Activated CD4-positive, alpha-beta T cell treated with anti-CD3 and anti-CD28 coated beads, Interleukin-2, amount 50 U/mL, for 24 hours (primary cell): ENCODE results near the gene REXO1.
"Not testable (repeated sequence)": the region's sequence is repeated elsewhere in the genome, so short reads cannot be mapped to it uniquely, and the experiment has no call there.

Source experiments
- DNase-seq, 2 donors: peaks; one replicate each; pipeline ENCODE4 v3.0.0-alpha.2; 2020; ENCODE audit warnings: low read depth in 1 of 2, low spot score in 1 of 2

REXO1 gene

GRCh38 chr19:1799695-1800342 is 48.5 kb downstream of the REXO1 start:
- DNase-seq = no peak

GRCh38 chr19:1797313-1797712 is 51.0 kb downstream of the REXO1 start:
- DNase-seq = not testable (repeated sequence)

GRCh38 chr19:1796395-1797142 is 51.7 kb downstream of the REXO1 start:
- no peak for DNase-seq

- DNase-seq = no peak
Measured at GRCh38 chr19:1794424-1795172, 53.7 kb downstream of the REXO1 start.

- no peak for DNase-seq
Measured at GRCh38 chr19:1791879-1792278, 56.4 kb downstream of the REXO1 start.

GRCh38 chr19:1790054-1790792 is 58.1 kb downstream of the REXO1 start:
- DNase-seq = no peak

GRCh38 chr19:1789261-1790041 is 58.8 kb downstream of the REXO1 start:
- no peak for DNase-seq

- no peak for DNase-seq
Measured at GRCh38 chr19:1787116-1787515, 61.2 kb downstream of the REXO1 start.

GRCh38 chr19:1786668-1787067 is 61.6 kb downstream of the REXO1 start:
- no peak for DNase-seq

- no peak for DNase-seq
Measured at GRCh38 chr19:1785310-1785709, 63.0 kb downstream of the REXO1 start.

- no peak for DNase-seq
Measured at GRCh38 chr19:1783874-1784273, 64.4 kb downstream of the REXO1 start.

- no peak for DNase-seq
Measured at GRCh38 chr19:1783354-1783753, 64.9 kb downstream of the REXO1 start.

GRCh38 chr19:1782521-1782920 is 65.8 kb downstream of the REXO1 start:
- DNase-seq = no peak

GRCh38 chr19:1780272-1780958 is 67.9 kb downstream of the REXO1 start:
- no peak for DNase-seq

- DNase-seq = no peak
Measured at GRCh38 chr19:1779574-1779973, 68.7 kb downstream of the REXO1 start.

- no peak for DNase-seq
Measured at GRCh38 chr19:1777149-1777548, 71.1 kb downstream of the REXO1 start.

GRCh38 chr19:1776606-1777147 is 71.6 kb downstream of the REXO1 start:
- no peak for DNase-seq

GRCh38 chr19:1775951-1776605 is 72.2 kb downstream of the REXO1 start:
- no peak for DNase-seq
